Measurements from ENCODE around the gene RAB3B. TPM values are rescaled to one million over a fixed set of nuclear protein-coding genes. Genes with fewer than 3 reads are reported as not detected.

RAB3B gene
- total RNA-seq, 4 donors from 2014 or later, result 0.02 to 0.04 TPM; not detected in 2

- peak within 1 kb of the TSS; percentile 64 to 99 (median 90) for H3K4me3 ChIP-seq
- H3K36me3 ChIP-seq, result no peaks in the 10 kb centered on the region
- DNase-seq (peak; percentile 100), ATAC-seq (peak; percentile 97 to 98)
- intact Hi-C loops (cut with DNase I; ENCODE audit: low total_unique reads), result loop anchor here (1.0 to 10.0 kb wide), 6 partner anchors 178 to 904 kb away; partner anchors contain the start of genes BTF3L4, CDKN2C, EPS15 and OSBPL9
- in situ Hi-C loops (cut with MboI; ENCODE audit: low sequenced_read_pairs in 4 of 4), result no loop called here
- H3K9me3 ChIP-seq, result no peaks in the 10 kb centered on the region
- peaks cover 0 to 20% (median 10%) of the 10 kb centered on the region in 3 donors for H3K27me3 ChIP-seq
- TF ChIP-seq POLR2A (IDR thresholded peaks at IDR 0.05) (peak; percentile 97 to 98), CTCF (IDR thresholded peaks at IDR 0.05 in 4 of 5, conservative IDR thresholded peaks at IDR 0.05 in 1 of 5) (peak in 1 of 5 experiments; percentile 37)
- H3K4me1 ChIP-seq, result peaks cover 35 to 41% of the 10 kb centered on the region in 2 donors
- H3K27ac ChIP-seq, result peak within 1 kb of the TSS; percentile 93 to 99 (median 96)
Observed at GRCh38 chr1:51878616-51879336, 111.7 kb downstream of the RAB3B start, which contains the start of gene NRDC. TSS of gene NRDC (minus strand) at chr1:51878727. CDS start at chr1:51878615, 112 bp downstream.

GRCh38 chr1:51878308-51878615, 112.2 kb downstream of the RAB3B start:
- intact Hi-C loops (cut with DNase I; ENCODE audit: low total_unique reads), result loop anchor here (1.0 to 10.0 kb wide), 6 partner anchors 179 to 903 kb away; partner anchors contain the start of genes BTF3L4, CDKN2C, EPS15 and OSBPL9
- peaks cover 38 to 46% of the 10 kb centered on the region in 2 donors for H3K4me1 ChIP-seq
- peak; percentile 11 to 12 for ATAC-seq

GRCh38 chr1:51877434-51878307, 112.8 kb downstream of the RAB3B start:
- peak; percentile 8 to 13 for ATAC-seq
- Histone ChIP-seq H3K27ac (peak overlapping the region; percentile 93 to 99 (median 96)), H3K4me1 (peaks cover 44 to 52% of the 10 kb centered on the region in 2 donors), H3K36me3 (no peaks in the 10 kb centered on the region), H3K27me3 (peaks cover 0 to 12% (median 3%) of the 10 kb centered on the region in 3 donors), H3K9me3 (no peaks in the 10 kb centered on the region), H3K4me3 (peak overlapping the region; percentile 64 to 99 (median 90))
- TF ChIP-seq CTCF (IDR thresholded peaks at IDR 0.05 in 4 of 5, conservative IDR thresholded peaks at IDR 0.05 in 1 of 5) (no peak), POLR2A (IDR thresholded peaks at IDR 0.05) (no peak)
- in situ Hi-C loops (cut with MboI; ENCODE audit: low sequenced_read_pairs in 4 of 4), result no loop called here
- peak; percentile 13 to 30 for DNase-seq
- intact Hi-C loops (cut with DNase I; ENCODE audit: low total_unique reads), result loop anchor here (1.0 to 10.0 kb wide), 6 partner anchors 179 to 903 kb away; partner anchors contain the start of genes BTF3L4, CDKN2C, EPS15 and OSBPL9

More at GRCh38 chr1:51878308-51878615, 112.2 kb downstream of the RAB3B start:
- no peaks in the 10 kb centered on the region for H3K9me3 ChIP-seq
- peaks cover 0 to 17% (median 6%) of the 10 kb centered on the region in 3 donors for H3K27me3 ChIP-seq
- no peaks in the 10 kb centered on the region for H3K36me3 ChIP-seq
- no peak for TF ChIP-seq POLR2A (IDR thresholded peaks at IDR 0.05)
- TF ChIP-seq CTCF (IDR thresholded peaks at IDR 0.05 in 4 of 5, conservative IDR thresholded peaks at IDR 0.05 in 1 of 5), result no peak
- peak overlapping the region; percentile 93 to 99 (median 96) for H3K27ac ChIP-seq
- in situ Hi-C loops (cut with MboI; ENCODE audit: low sequenced_read_pairs in 4 of 4), result no loop called here
- H3K4me3 ChIP-seq, result peak overlapping the region; percentile 64 to 99 (median 90)
- no peak for DNase-seq

GRCh38 chr1:51875836-51876235, 114.7 kb downstream of the RAB3B start:
- DNase-seq (no peak), ATAC-seq (no peak)
- intact Hi-C loops (cut with DNase I; ENCODE audit: low total_unique reads), result loop anchor here (5.0 to 10.0 kb wide), 3 partner anchors 259 to 901 kb away; partner anchors contain the start of genes CDKN2C, OSBPL9 and ZYG11B
- H3K9me3 ChIP-seq, result no peaks in the 10 kb centered on the region
- H3K4me3 ChIP-seq, result peak overlapping the region in 1 of 4 donors; percentile 64
- no peaks in the 10 kb centered on the region for H3K27me3 ChIP-seq
- peak overlapping the region; percentile 93 to 99 (median 96) for H3K27ac ChIP-seq
- in situ Hi-C loops (cut with MboI; ENCODE audit: low sequenced_read_pairs in 4 of 4), result no loop called here
- H3K4me1 ChIP-seq, result peaks cover 61 to 71% of the 10 kb centered on the region in 2 donors
- TF ChIP-seq POLR2A (IDR thresholded peaks at IDR 0.05) (no peak), CTCF (IDR thresholded peaks at IDR 0.05 in 4 of 5, conservative IDR thresholded peaks at IDR 0.05 in 1 of 5) (no peak)
- H3K36me3 ChIP-seq, result no peaks in the 10 kb centered on the region
